ENCODE results near the gene SLC16A10. TPM values are rescaled to one million over a fixed set of nuclear protein-coding genes. Genes with fewer than 3 reads are reported as not detected.

The SLC16A10 gene
- total RNA-seq, 4 donors from 2014 or later = under 0.01 to 3.8 (median 1.2) TPM; not detected in 1

DNA sequence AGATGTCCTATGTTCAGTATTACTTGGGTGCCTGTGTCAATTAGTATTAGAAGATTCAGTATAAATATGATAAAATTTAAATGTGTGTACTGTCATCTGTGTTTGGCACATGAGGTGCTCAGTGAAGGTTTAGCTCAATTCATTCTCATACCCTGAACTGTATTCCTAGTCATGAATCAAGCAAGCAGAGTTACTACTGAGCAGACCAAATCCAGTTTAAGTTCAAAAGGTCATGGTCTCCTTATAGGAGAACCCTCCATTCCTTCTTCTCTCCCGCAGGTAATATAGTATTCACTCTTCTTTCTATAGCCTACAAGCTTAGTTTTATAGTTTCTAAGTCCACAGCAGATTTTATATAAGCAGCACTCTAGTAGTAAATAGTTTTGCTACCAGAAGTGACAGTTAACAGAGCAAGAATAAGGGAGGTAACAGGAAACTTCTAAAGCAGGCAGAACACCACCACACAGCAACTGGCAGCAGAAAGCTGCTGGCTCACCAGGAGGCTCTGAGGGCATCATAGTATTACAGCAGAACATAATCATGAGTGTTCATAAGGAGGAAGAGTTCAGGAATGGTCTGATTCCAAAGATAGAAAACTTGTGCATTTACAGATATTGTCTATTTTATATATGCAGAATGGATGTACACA lies 133.2 kb downstream of the SLC16A10 start:
- TF ChIP-seq, protein P1, sequence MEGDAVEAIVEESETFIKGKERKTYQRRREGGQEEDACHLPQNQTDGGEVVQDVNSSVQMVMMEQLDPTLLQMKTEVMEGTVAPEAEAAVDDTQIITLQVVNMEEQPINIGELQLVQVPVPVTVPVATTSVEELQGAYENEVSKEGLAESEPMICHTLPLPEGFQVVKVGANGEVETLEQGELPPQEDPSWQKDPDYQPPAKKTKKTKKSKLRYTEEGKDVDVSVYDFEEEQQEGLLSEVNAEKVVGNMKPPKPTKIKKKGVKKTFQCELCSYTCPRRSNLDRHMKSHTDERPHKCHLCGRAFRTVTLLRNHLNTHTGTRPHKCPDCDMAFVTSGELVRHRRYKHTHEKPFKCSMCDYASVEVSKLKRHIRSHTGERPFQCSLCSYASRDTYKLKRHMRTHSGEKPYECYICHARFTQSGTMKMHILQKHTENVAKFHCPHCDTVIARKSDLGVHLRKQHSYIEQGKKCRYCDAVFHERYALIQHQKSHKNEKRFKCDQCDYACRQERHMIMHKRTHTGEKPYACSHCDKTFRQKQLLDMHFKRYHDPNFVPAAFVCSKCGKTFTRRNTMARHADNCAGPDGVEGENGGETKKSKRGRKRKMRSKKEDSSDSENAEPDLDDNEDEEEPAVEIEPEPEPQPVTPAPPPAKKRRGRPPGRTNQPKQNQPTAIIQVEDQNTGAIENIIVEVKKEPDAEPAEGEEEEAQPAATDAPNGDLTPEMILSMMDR (IDR thresholded peaks at IDR 0.05) = no peak
- TF ChIP-seq POLR2A (IDR thresholded peaks at IDR 0.05) = no peak
- Histone ChIP-seq H3K4me3 (no peak overlapping the region), H3K9me3 (no peaks in the 10 kb centered on the region), H3K4me1 (no peaks in the 10 kb centered on the region), H3K36me3 (no peaks in the 10 kb centered on the region), H3K27ac (no peak overlapping the region), H3K27me3 (no peaks in the 10 kb centered on the region)
- DNase-seq = no peak
- intact Hi-C loops (cut with DNase I; ENCODE audit: low total_unique reads) = no loop called here

DNA sequence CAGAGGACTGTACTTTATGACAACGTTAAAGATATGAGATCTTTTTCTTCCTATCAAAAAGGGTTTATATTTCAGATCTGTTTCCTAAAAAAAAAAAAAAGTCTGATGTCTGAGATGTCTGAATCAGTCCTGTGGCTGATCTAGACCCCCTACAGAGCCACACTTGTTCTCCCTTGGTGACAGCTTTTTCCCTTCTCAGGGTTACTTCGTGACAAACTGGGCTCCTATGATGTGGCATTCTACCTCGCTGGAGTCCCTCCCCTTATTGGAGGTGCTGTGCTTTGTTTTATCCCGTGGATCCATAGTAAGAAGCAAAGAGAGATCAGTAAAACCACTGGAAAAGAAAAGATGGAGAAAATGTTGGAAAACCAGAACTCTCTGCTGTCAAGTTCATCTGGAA lies 134.5 kb downstream of the SLC16A10 start:
- TF ChIP-seq POLR2A (IDR thresholded peaks at IDR 0.05) = no peak
- TF ChIP-seq, protein P1 (IDR thresholded peaks at IDR 0.05) = no peak
- Histone ChIP-seq H3K36me3 (no peaks in the 10 kb centered on the region), H3K27me3 (no peaks in the 10 kb centered on the region), H3K27ac (no peak overlapping the region), H3K4me1 (no peaks in the 10 kb centered on the region), H3K4me3 (no peak overlapping the region), H3K9me3 (no peaks in the 10 kb centered on the region)
- intact Hi-C loops (cut with DNase I; ENCODE audit: low total_unique reads) = no loop called here
- no peak for DNase-seq

DNA sequence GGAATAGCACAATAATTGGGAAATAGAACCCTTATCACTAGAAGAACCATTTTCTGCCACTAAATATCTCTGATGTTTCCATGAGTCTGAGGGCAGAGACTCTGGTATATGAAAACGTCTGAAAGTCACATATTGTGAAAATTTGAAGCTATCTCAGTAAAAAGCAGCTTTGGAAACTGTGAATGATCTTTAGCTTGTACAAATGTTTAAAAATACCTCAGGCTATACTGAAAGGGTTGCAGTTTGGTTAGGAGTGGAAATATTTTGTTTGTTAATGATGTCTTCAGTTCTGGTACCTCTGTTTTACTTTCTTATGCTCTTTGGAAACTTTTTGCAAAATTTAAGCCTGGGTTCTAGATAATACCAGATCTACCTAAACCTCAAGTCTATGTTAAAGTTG lies 135.0 kb downstream of the SLC16A10 start:
- H3K4me3 ChIP-seq = no peak overlapping the region
- H3K4me1 ChIP-seq = no peaks in the 10 kb centered on the region
- intact Hi-C loops (cut with DNase I; ENCODE audit: low total_unique reads) = no loop called here
- H3K27ac ChIP-seq = no peak overlapping the region
- DNase-seq = no peak
- H3K36me3 ChIP-seq = no peaks in the 10 kb centered on the region
- H3K9me3 ChIP-seq = no peaks in the 10 kb centered on the region
- no peaks in the 10 kb centered on the region for H3K27me3 ChIP-seq
- TF ChIP-seq, protein P1 (IDR thresholded peaks at IDR 0.05) = no peak
- no peak for TF ChIP-seq POLR2A (IDR thresholded peaks at IDR 0.05)

DNA sequence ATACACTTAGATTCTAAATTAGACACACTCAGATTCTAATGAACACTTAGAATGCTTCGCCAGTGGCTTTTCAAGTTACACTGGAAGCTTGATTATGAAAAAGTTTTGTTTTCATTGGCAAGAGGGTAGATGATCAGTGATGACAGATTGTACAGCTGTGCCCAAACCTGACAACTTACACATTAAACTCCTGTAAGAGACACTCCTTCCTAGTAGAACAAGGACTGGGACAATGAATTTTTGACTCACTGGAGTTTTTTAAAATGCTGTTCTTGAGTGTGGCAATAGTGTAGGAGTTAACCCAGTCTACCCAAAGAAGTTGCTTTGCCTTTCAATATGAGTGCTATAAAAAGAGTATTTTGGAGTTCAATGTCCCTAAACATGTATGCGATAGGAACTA lies 140.8 kb downstream of the SLC16A10 start:
- no peaks in the 10 kb centered on the region for H3K9me3 ChIP-seq
- TF ChIP-seq, protein P1 (IDR thresholded peaks at IDR 0.05) = no peak
- TF ChIP-seq POLR2A (IDR thresholded peaks at IDR 0.05) = no peak
- H3K36me3 ChIP-seq = no peaks in the 10 kb centered on the region
- no peaks in the 10 kb centered on the region for H3K4me1 ChIP-seq
- no peak overlapping the region for H3K4me3 ChIP-seq
- no peak for DNase-seq
- H3K27ac ChIP-seq = no peak overlapping the region
- intact Hi-C loops (cut with DNase I; ENCODE audit: low total_unique reads) = no loop called here
- H3K27me3 ChIP-seq = no peaks in the 10 kb centered on the region

DNA sequence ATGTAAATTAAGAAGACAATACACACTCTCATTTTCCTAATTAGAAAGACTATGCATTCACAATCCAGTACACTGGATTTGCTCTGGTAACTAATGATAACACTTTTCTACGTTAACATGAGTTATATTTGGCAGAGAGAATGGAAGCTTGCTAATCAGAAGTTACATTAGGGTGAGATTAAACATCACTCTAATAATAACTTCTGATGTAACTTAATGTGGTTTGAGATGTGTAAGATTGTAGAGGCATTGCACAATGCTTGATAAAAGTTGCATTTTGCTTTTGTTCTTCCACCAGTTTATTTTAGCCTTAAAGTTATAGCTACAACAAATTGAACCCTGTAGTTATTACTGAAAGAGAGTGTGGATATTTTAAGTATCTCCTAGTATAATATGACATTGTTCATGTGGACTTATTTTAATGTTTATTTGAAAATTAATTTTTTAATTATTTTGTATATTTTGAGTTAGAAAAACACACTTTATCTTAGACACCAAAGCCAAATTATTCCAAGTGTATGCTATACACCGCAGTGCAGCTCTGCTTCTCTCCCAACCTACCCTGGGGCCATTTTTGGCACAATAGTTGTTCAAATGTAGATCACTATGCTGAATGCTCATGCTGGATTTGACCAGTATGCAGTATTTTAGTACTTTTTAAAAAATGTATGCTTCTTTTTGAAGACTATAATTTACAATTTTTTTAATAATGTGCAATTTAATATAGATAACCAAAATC lies 143.2 kb downstream of the SLC16A10 start:
- TF ChIP-seq, protein P1 (IDR thresholded peaks at IDR 0.05) = no peak
- no peak for TF ChIP-seq POLR2A (IDR thresholded peaks at IDR 0.05)
- intact Hi-C loops (cut with DNase I; ENCODE audit: low total_unique reads) = no loop called here
- Histone ChIP-seq H3K4me1 (no peaks in the 10 kb centered on the region), H3K27ac (no peak overlapping the region), H3K4me3 (no peak overlapping the region), H3K36me3 (no peaks in the 10 kb centered on the region), H3K27me3 (no peaks in the 10 kb centered on the region), H3K9me3 (no peaks in the 10 kb centered on the region)
- DNase-seq = no peak
